Trophoblast cell (in vitro differentiated cells and primary cell): ENCODE results near the gene RIT1.

Experiments
- DNase-seq, 2 donors: peaks; one replicate each; pipeline ENCODE4 v3.0.0-alpha.2; 2016
- H2AFZ ChIP-seq: 2 replicates; pipeline ENCODE4 v1.6.1; 2013; ENCODE audit warnings: low read length, moderate library complexity, mild to moderate bottlenecking; ENCODE audit not compliant: insufficient read depth, poor library complexity
- H2AK5ac ChIP-seq: 2 replicates; pipeline ENCODE4 v1.6.1; 2013; ENCODE audit warnings: mild to moderate bottlenecking, low read length
- H2BK120ac ChIP-seq: 2 replicates; pipeline ENCODE4 v1.6.1; 2013; ENCODE audit warnings: low read length, mild to moderate bottlenecking, moderate library complexity; ENCODE audit not compliant: insufficient read depth, poor library complexity
- H2BK12ac ChIP-seq: 2 replicates; pipeline ENCODE4 v1.6.1; 2013; ENCODE audit warnings: mild to moderate bottlenecking, low read length, moderate library complexity
- H2BK5ac ChIP-seq: 2 replicates; pipeline ENCODE4 v1.6.1; 2013; ENCODE audit warnings: low read length, low read depth, moderate library complexity, mild to moderate bottlenecking; ENCODE audit not compliant: poor library complexity
- H3K14ac ChIP-seq: 2 replicates; pipeline ENCODE4 v1.6.1; 2013; ENCODE audit warnings: mild to moderate bottlenecking, low read length
- H3K18ac ChIP-seq: 2 replicates; pipeline ENCODE4 v1.6.1; 2013; ENCODE audit warnings: mild to moderate bottlenecking, low read length
- H3K23ac ChIP-seq: 2 replicates; pipeline ENCODE4 v1.6.1; 2013; ENCODE audit warnings: low read length
- H3K27ac ChIP-seq: 2 replicates; pipeline ENCODE4 v1.5.1; 2013; ENCODE audit warnings: low read depth, mild to moderate bottlenecking, inconsistent platforms, low read length, moderate library complexity
- H3K27me3 ChIP-seq: 2 replicates; pipeline ENCODE4 v1.6.1; 2013; ENCODE audit warnings: inconsistent platforms, mild to moderate bottlenecking, low read length, moderate library complexity; ENCODE audit not compliant: insufficient read depth
- H3K36me3 ChIP-seq, 2 experiments: 1 replicate in 1 of 2; 2 replicates in 1 of 2; pipeline ENCODE4 v1.6.1; 2013; ENCODE audit warnings: low read length in 2 of 2, mild to moderate bottlenecking in 2 of 2, moderate library complexity in 1 of 2; ENCODE audit not compliant: insufficient read depth in 2 of 2, control insufficient read depth in 1 of 2
- H3K4ac ChIP-seq: 2 replicates; pipeline ENCODE4 v1.6.1; 2013; ENCODE audit warnings: low read depth, mild to moderate bottlenecking, low read length, moderate library complexity
- H3K4me1 ChIP-seq, 2 experiments: 1 replicate in 1 of 2; 2 replicates in 1 of 2; pipeline ENCODE4 v1.6.1; 2013; ENCODE audit warnings: low read length in 2 of 2, mild to moderate bottlenecking in 2 of 2, moderate library complexity in 1 of 2; ENCODE audit not compliant: insufficient read depth in 2 of 2, control insufficient read depth in 1 of 2
- H3K4me2 ChIP-seq: 2 replicates; pipeline ENCODE4 v1.6.1; 2013; ENCODE audit warnings: inconsistent platforms, mild to moderate bottlenecking, low read length, moderate library complexity
- H3K4me3 ChIP-seq: 2 replicates; pipeline ENCODE4 v1.5.1; 2013; ENCODE audit warnings: mild to moderate bottlenecking, low read depth, low read length, inconsistent platforms
- H3K79me1 ChIP-seq: one replicate; pipeline ENCODE4 v1.6.1; 2013; ENCODE audit warnings: low read length
- H3K79me2 ChIP-seq: 2 replicates; pipeline ENCODE4 v1.6.1; 2013; ENCODE audit warnings: low read length, mild to moderate bottlenecking; ENCODE audit not compliant: control insufficient read depth, insufficient read depth, poor library complexity
- H3K9ac ChIP-seq: 2 replicates; pipeline ENCODE4 v1.6.1; 2013; ENCODE audit warnings: mild to moderate bottlenecking, low read length
- H3K9me3 ChIP-seq: 2 replicates; pipeline ENCODE4 v1.6.1; 2013; ENCODE audit warnings: low read depth, mild to moderate bottlenecking, control low read depth, inconsistent platforms, low read length; ENCODE audit not compliant: insufficient read depth
- H4K12ac ChIP-seq: 2 replicates; pipeline ENCODE4 v1.6.1; 2013; ENCODE audit warnings: low read depth, mild to moderate bottlenecking, low read length, moderate library complexity
- H4K8ac ChIP-seq: 2 replicates; pipeline ENCODE4 v1.6.1; 2013; ENCODE audit warnings: low read depth, mild to moderate bottlenecking, low read length, moderate library complexity
- H4K91ac ChIP-seq: one replicate; pipeline ENCODE4 v1.6.1; 2013; ENCODE audit warnings: low read depth, mild to moderate bottlenecking, low read length, moderate library complexity
- WGBS: extraction: QIAGEN DNeasy Blood & Tissue Kit; methylation state at CpG from one replicate; pipeline ENCODE4 v1.1.7; 2013; ENCODE audit warnings: missing lambda C conversion rate; ENCODE audit not compliant: insufficient read length, insufficient coverage; ENCODE audit errors: extremely low coverage; 5-methylcytosine and 5-hydroxymethylcytosine counted together

Gene RIT1

GRCh38 chr1:155904261-155904660 lies 6.9 kb downstream of the RIT1 start:
- Histone ChIP-seq H2BK12ac (no peak overlapping the region), H4K91ac (no peak overlapping the region), H2AK5ac (no peak overlapping the region), H3K9me3 (no peaks in the 10 kb centered on the region), H4K8ac (no peak overlapping the region), H3K4me3 (no peak overlapping the region), H3K79me2 (no peaks in the 10 kb centered on the region), H2BK120ac (no peak overlapping the region), H3K9ac (no peak overlapping the region), H3K4me1 (no peaks in the 10 kb centered on the region), H3K27ac (no peak overlapping the region), H3K4me2 (no peak overlapping the region), H3K4ac (no peak overlapping the region), H2BK5ac (no peak overlapping the region), H3K18ac (no peak overlapping the region), H3K79me1 (no peaks in the 10 kb centered on the region), H3K36me3 (peaks cover 56 to 66% of the 10 kb centered on the region in 2 experiments), H3K14ac (no peak overlapping the region), H3K27me3 (no peaks in the 10 kb centered on the region), H3K23ac (no peak overlapping the region), H4K12ac (no peak overlapping the region), H2AFZ (no peak overlapping the region)
- peak; percentile 78 to 90 for DNase-seq
- no CpG with 5 or more reads among the region's 12 CpGs for WGBS

- H2BK5ac ChIP-seq, result no peak overlapping the region
Observed at GRCh38 chr1:155900161-155900560, 11.0 kb downstream of the RIT1 start.

DNA sequence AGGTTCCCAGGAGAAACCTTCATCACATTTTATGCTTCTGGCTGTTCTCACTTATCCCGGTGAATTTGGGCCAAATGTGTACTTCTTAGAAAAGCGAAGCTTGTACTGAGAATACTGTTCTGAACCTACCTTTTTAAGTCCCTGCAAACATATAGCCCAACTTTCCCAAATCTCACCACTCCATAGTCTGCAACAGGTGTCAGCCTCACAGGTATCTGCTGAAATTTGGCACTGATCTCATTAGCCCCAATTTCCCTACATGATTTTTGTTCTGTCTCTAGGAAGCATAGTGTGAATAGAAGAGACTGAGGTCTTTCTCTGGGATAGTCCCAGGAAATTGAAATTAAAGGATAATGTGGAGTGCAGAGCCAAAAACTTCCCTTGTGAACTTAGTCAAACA lies 11.5 kb downstream of the RIT1 start:
- no peak overlapping the region for H2BK12ac ChIP-seq
- no peak overlapping the region for H2AFZ ChIP-seq
- no peak overlapping the region for H3K27ac ChIP-seq
- no peak overlapping the region for H3K23ac ChIP-seq
- H3K9ac ChIP-seq, result no peak overlapping the region
- peaks cover 35 to 48% of the 10 kb centered on the region in 2 experiments for H3K36me3 ChIP-seq
- H2BK5ac ChIP-seq, result no peak overlapping the region
- no peak overlapping the region for H4K91ac ChIP-seq
- no peak for DNase-seq
- H4K12ac ChIP-seq, result no peak overlapping the region
- H3K27me3 ChIP-seq, result no peaks in the 10 kb centered on the region
- H3K14ac ChIP-seq, result no peak overlapping the region
- no peak overlapping the region for H3K4ac ChIP-seq
- no peak overlapping the region for H4K8ac ChIP-seq
- H3K4me3 ChIP-seq, result no peak overlapping the region
- H3K4me2 ChIP-seq, result no peak overlapping the region
- H3K18ac ChIP-seq, result no peak overlapping the region
- no peak overlapping the region for H2AK5ac ChIP-seq
- no peaks in the 10 kb centered on the region for H3K4me1 ChIP-seq
- no peaks in the 10 kb centered on the region for H3K79me1 ChIP-seq
- H2BK120ac ChIP-seq, result no peak overlapping the region
- WGBS, result no CpG with 5 or more reads among the region's 2 CpGs
- H3K79me2 ChIP-seq, result no peaks in the 10 kb centered on the region
- H3K9me3 ChIP-seq, result no peaks in the 10 kb centered on the region

More at GRCh38 chr1:155900161-155900560, 11.0 kb downstream of the RIT1 start:
- H2BK120ac ChIP-seq, result no peak overlapping the region
- H3K27ac ChIP-seq, result no peak overlapping the region
- no peaks in the 10 kb centered on the region for H3K4me1 ChIP-seq
- no peak overlapping the region for H3K4me2 ChIP-seq
- H2AFZ ChIP-seq, result no peak overlapping the region
- H4K8ac ChIP-seq, result no peak overlapping the region
- peaks cover 38 to 51% of the 10 kb centered on the region in 2 experiments for H3K36me3 ChIP-seq
- no peak overlapping the region for H2BK12ac ChIP-seq
- WGBS, result no CpG with 5 or more reads among the region's 4 CpGs
- no peaks in the 10 kb centered on the region for H3K79me1 ChIP-seq
- H3K4ac ChIP-seq, result no peak overlapping the region
- no peaks in the 10 kb centered on the region for H3K27me3 ChIP-seq
- H4K12ac ChIP-seq, result no peak overlapping the region
- no peak overlapping the region for H4K91ac ChIP-seq
- no peak overlapping the region for H2AK5ac ChIP-seq
- no peaks in the 10 kb centered on the region for H3K79me2 ChIP-seq
- no peak for DNase-seq
- H3K9ac ChIP-seq, result no peak overlapping the region
- H3K23ac ChIP-seq, result no peak overlapping the region
- H3K14ac ChIP-seq, result no peak overlapping the region
- H3K18ac ChIP-seq, result no peak overlapping the region
- H3K9me3 ChIP-seq, result no peaks in the 10 kb centered on the region
- H3K4me3 ChIP-seq, result no peak overlapping the region

DNA sequence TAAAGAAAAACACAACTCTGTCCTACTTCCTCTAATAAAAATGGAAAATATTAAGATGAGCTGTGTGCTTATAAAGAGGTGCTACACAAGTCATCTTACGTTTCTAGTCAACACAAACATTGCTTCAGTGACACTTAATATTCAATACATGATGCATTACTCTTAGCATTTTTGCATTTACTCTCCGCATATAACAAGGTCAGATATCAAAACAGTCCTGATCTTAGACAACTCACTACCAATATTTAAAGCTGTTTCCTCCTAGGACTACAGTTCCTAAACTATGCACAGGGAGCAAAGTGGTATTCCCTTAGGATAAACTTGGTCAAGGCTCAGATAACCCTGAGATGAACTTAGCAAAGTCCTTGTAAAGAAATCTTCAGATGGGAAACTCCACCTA lies 12.3 kb downstream of the RIT1 start:
- Histone ChIP-seq H2AFZ (no peak overlapping the region), H3K27me3 (no peaks in the 10 kb centered on the region), H3K9me3 (no peaks in the 10 kb centered on the region), H4K91ac (no peak overlapping the region), H2BK12ac (no peak overlapping the region), H3K36me3 (peaks cover 33 to 40% of the 10 kb centered on the region in 2 experiments), H3K79me1 (no peaks in the 10 kb centered on the region), H2BK120ac (no peak overlapping the region), H3K14ac (no peak overlapping the region), H2BK5ac (no peak overlapping the region), H3K27ac (no peak overlapping the region), H3K4me2 (no peak overlapping the region), H4K8ac (no peak overlapping the region), H3K4me1 (no peaks in the 10 kb centered on the region), H3K79me2 (no peaks in the 10 kb centered on the region), H3K4ac (no peak overlapping the region), H3K9ac (no peak overlapping the region), H3K18ac (no peak overlapping the region), H3K23ac (no peak overlapping the region), H3K4me3 (no peak overlapping the region), H2AK5ac (no peak overlapping the region), H4K12ac (no peak overlapping the region)
- no CpG with 5 or more reads among the region's 2 CpGs for WGBS
- DNase-seq, result no peak
